SK-N-SH treated with all-trans-retinoic acid at 6 μM for 48 hours (cell line): ENCODE results near the gene MAPK1IP1L.

Source experiments
- ATAC-seq: fragments of 200-7000 bp; cut with Tn5 transposase; 3 replicates; pipeline ENCODE4 v1.9.1; 2020; ENCODE audit warnings: mild to moderate bottlenecking, moderate library complexity
- ARNTL ChIP-seq: fragments of 450-650 bp; formaldehyde crosslinking; IDR thresholded peaks from 2 replicates; pipeline ENCODE4 v1.5.0; 2020; ENCODE audit warnings: low read depth, mild to moderate bottlenecking, moderate library complexity, borderline replicate concordance
- BACH2 ChIP-seq: fragments of 250-450 bp; sonication (Bioruptor Pico); IDR thresholded peaks from 2 replicates; pipeline ENCODE4 v1.9.0; 2021; ENCODE audit warnings: mild to moderate bottlenecking, borderline replicate concordance
- CREB5 ChIP-seq: fragments of 250-450 bp; sonication (Bioruptor Pico); IDR thresholded peaks from 2 replicates; pipeline ENCODE4 v1.5.1; 2020; ENCODE audit warnings: low read depth, mild to moderate bottlenecking, moderate library complexity
- CSDC2 ChIP-seq: fragments of 250-450 bp; sonication (Bioruptor Pico); IDR thresholded peaks from 2 replicates; pipeline ENCODE4 v1.5.0; 2020; ENCODE audit warnings: mild to moderate bottlenecking, moderate library complexity
- CSRNP3 ChIP-seq: fragments of 250-450 bp; sonication (Bioruptor Pico); IDR thresholded peaks from 2 replicates; pipeline ENCODE4 v1.5.1; 2021; ENCODE audit warnings: mild to moderate bottlenecking, moderate library complexity
- ESRRG ChIP-seq: fragments of 250-450 bp; sonication (Bioruptor Pico); IDR thresholded peaks from 2 replicates; pipeline ENCODE4 v1.6.1; 2021; ENCODE audit warnings: mild to moderate bottlenecking
- GLIS3 ChIP-seq: fragments of 250-450 bp; sonication (Bioruptor Pico); IDR thresholded peaks from 2 replicates; pipeline ENCODE4 v1.5.0; 2020; ENCODE audit warnings: mild to moderate bottlenecking, moderate library complexity
- ISL1 ChIP-seq: fragments of 250-450 bp; sonication (Bioruptor Pico); IDR thresholded peaks from 2 replicates; pipeline ENCODE4 v2.1.2; 2022; ENCODE audit warnings: mild to moderate bottlenecking, moderate library complexity
- OSR1 ChIP-seq: fragments of 250-450 bp; sonication (Bioruptor Pico); IDR thresholded peaks from 2 replicates; pipeline ENCODE4 v1.8.0; 2022; ENCODE audit warnings: moderate library complexity, mild to moderate bottlenecking, inconsistent platforms
- PATZ1 ChIP-seq: fragments of 250-450 bp; sonication (Bioruptor Pico); IDR thresholded peaks from 2 replicates; pipeline ENCODE4 v1.8.0; 2020; ENCODE audit warnings: mild to moderate bottlenecking, moderate library complexity, borderline replicate concordance
- POU6F1 ChIP-seq: fragments of 250-450 bp; sonication (Bioruptor Pico); IDR thresholded peaks from 2 replicates; pipeline ENCODE4 v1.8.0; 2021; ENCODE audit warnings: low read depth, mild to moderate bottlenecking, moderate library complexity, borderline replicate concordance
- PPARA ChIP-seq: fragments of 250-450 bp; sonication (Bioruptor Pico); IDR thresholded peaks from 2 replicates; pipeline ENCODE4 v1.5.0; 2020; ENCODE audit warnings: mild to moderate bottlenecking, borderline replicate concordance
- SNAI2 ChIP-seq: fragments of 250-450 bp; sonication (Bioruptor Pico); IDR thresholded peaks from 2 replicates; pipeline ENCODE4 v1.5.0; 2020; ENCODE audit warnings: mild to moderate bottlenecking, moderate library complexity
- TOX ChIP-seq: fragments of 250-450 bp; sonication (Bioruptor Pico); IDR thresholded peaks from 2 replicates; pipeline ENCODE4 v1.8.0; 2021; ENCODE audit warnings: mild to moderate bottlenecking, moderate library complexity, borderline replicate concordance
- TSHZ2 ChIP-seq: fragments of 250-450 bp; sonication (Bioruptor Pico); IDR thresholded peaks from 2 replicates; pipeline ENCODE4 v1.5.0; 2020; ENCODE audit warnings: mild to moderate bottlenecking, moderate library complexity
- ZC3H10 ChIP-seq: fragments of 250-450 bp; sonication (Bioruptor Pico); IDR thresholded peaks from 2 replicates; pipeline ENCODE4 v1.5.1; 2021; ENCODE audit warnings: mild to moderate bottlenecking, moderate library complexity
- ZFP30 ChIP-seq: fragments of 450-650 bp; formaldehyde crosslinking; IDR thresholded peaks from 2 replicates; pipeline ENCODE4 v1.5.0; 2022; ENCODE audit warnings: mild to moderate bottlenecking, moderate library complexity
- ZNF565 ChIP-seq: fragments of 450-650 bp; formaldehyde crosslinking; conservative IDR thresholded peaks from 2 replicates; pipeline ENCODE4 v1.5.0; 2020; ENCODE audit warnings: low read depth, mild to moderate bottlenecking, moderate library complexity
- ZNF70 ChIP-seq: fragments of 450-650 bp; formaldehyde crosslinking; IDR thresholded peaks from 2 replicates; pipeline ENCODE4 v1.5.0; 2020; ENCODE audit warnings: mild to moderate bottlenecking, moderate library complexity
- ZNF8 ChIP-seq: fragments of 450-650 bp; formaldehyde crosslinking; IDR thresholded peaks from 2 replicates; pipeline ENCODE4 v1.5.0; 2020; ENCODE audit warnings: mild to moderate bottlenecking, moderate library complexity

The MAPK1IP1L gene

GRCh38 chr14:55107766-55108554, 56.5 kb downstream of the MAPK1IP1L start (continued):
- TF ChIP-seq PATZ1 (CRISPR knock-in tag), result no peak

GRCh38 chr14:55109836-55110235, 58.4 kb downstream of the MAPK1IP1L start:
- TF ChIP-seq SNAI2 (CRISPR knock-in tag), result no peak
- TF ChIP-seq BACH2, result no peak
- TF ChIP-seq CSDC2 (CRISPR knock-in tag), result no peak
- no peak for TF ChIP-seq ZC3H10 (CRISPR knock-in tag)
- no peak for TF ChIP-seq CSRNP3 (CRISPR knock-in tag)
- TF ChIP-seq TOX, result no peak
- no peak for TF ChIP-seq OSR1 (CRISPR knock-in tag)
- TF ChIP-seq ZNF565, result no peak
- no peak for TF ChIP-seq ZNF70 (CRISPR knock-in tag)
- no peak for TF ChIP-seq PPARA (CRISPR knock-in tag)
- TF ChIP-seq ESRRG (CRISPR knock-in tag), result no peak
- TF ChIP-seq TSHZ2, result no peak
- no peak for TF ChIP-seq PATZ1 (CRISPR knock-in tag)
- TF ChIP-seq CREB5 (CRISPR knock-in tag), result no peak
- no peak for TF ChIP-seq ARNTL (CRISPR knock-in tag)
- no peak for TF ChIP-seq ZNF8 (CRISPR knock-in tag)
- TF ChIP-seq GLIS3, result no peak
- TF ChIP-seq ZFP30, result no peak
- no peak for TF ChIP-seq ISL1 (CRISPR knock-in tag)
- TF ChIP-seq POU6F1 (CRISPR knock-in tag), result no peak
- TF ChIP-seq, all 23 proteins: peak for 0
- ATAC-seq, result no peak
